GM13976 (cell line): ENCODE data around the gene USP11.

Experiments
- DNase-seq: peaks from one replicate; pipeline ENCODE4 v3.0.0; 2012; ENCODE audit warnings: low spot score
- CTCF ChIP-seq: IDR thresholded peaks from 2 replicates; pipeline ENCODE4 v1.5.1; 2012; ENCODE audit warnings: borderline replicate concordance, mild to moderate bottlenecking; ENCODE audit not compliant: insufficient read depth; ENCODE audit errors: extremely low read depth, missing control alignments, control extremely low read depth
- in situ Hi-C: fragments of 300-500 bp; cut with MboI; formaldehyde crosslinking; loops from one replicate; pipeline ENCODE4 v1.12.0; 2022; ENCODE audit warnings: low sequenced_read_pairs, mixed read lengths, inconsistent platforms; ENCODE audit not compliant: unreplicated experiment

Gene USP11

DNA sequence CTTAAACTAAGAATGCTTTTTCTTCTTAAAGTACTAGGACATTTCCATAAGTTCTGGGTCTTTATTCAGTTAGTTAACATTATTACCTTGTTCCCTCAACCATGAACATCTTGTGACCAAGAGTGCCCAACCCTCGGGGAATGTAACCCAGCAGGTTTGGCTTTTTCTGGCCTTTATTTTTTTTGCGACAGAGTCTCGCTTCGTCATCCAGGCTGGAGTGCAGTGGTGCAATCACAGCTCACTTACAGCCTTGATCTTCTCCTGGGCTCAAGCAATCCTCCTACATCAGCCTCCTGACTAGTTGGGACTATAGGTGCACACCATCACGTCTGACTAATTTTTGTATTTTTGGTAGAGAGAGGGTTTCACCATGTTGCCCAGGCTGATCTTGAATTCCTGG lies 65.1 kb downstream of the USP11 start:
- TF ChIP-seq CTCF = no peak
- in situ Hi-C loops = no loop called here
- DNase-seq = no peak
